Thyroid gland (tissue), 4 donors: ENCODE measurements around the gene ITPKB. TPM values are rescaled to one million over a fixed set of nuclear protein-coding genes. Genes with fewer than 3 reads are reported as not detected.
A peak's percentile ranks its signal among the peaks of the same experiment; 100 is the strongest.

Experiments
- DNase-seq, 2 donors: peaks; one replicate each; pipeline ENCODE4 v3.0.0-alpha.2; 2019
- H3K27ac ChIP-seq, 3 donors: fragments of 200-600 bp; sonication (generic); 1 replicate in 2 of 3; 2 replicates in 1 of 3; pipeline ENCODE4 v1.5.1; 2016 to 2019; ENCODE audit warnings: mild to moderate bottlenecking in 1 of 3, moderate library complexity in 1 of 3
- H3K27me3 ChIP-seq: fragments of 200-600 bp; sonication (generic); one replicate; pipeline ENCODE4 v1.5.1; 2019
- H3K36me3 ChIP-seq, 2 donors: fragments of 200-600 bp; sonication (generic); one replicate each; pipeline ENCODE4 v1.5.1; 2016 to 2019
- H3K4me1 ChIP-seq, 2 donors: fragments of 200-600 bp; sonication (generic); one replicate each; pipeline ENCODE4 v1.5.1; 2017 to 2019
- H3K4me3 ChIP-seq, 3 donors: fragments of 200-600 bp; sonication (generic); replicated peaks in 1 of 3; 1 replicate in 2 of 3; 2 replicates in 1 of 3; pipeline ENCODE4 v1.5.1; 2016; ENCODE audit warnings: mild to moderate bottlenecking in 1 of 3
- H3K9me3 ChIP-seq: fragments of 200-600 bp; sonication (generic); one replicate; pipeline ENCODE4 v1.5.1; 2017
- POLR2A ChIP-seq, 2 donors: fragments of 450-650 bp; IDR thresholded peaks; one replicate each; pipeline ENCODE4 v1.6.1; 2017; ENCODE audit warnings: antibody characterized with exemption in 2 of 2, mild to moderate bottlenecking in 2 of 2, moderate library complexity in 1 of 2
- WGBS, 2 donors: methylation state at CpG; one replicate each; pipeline ENCODE4 v1.1.5; 2017; 5-methylcytosine and 5-hydroxymethylcytosine counted together
- intact Hi-C: fragments of 100-400 bp; cut with DNase I; formaldehyde crosslinking; loops from one replicate; pipeline ENCODE4 v1.15.1; 2023
- total RNA-seq, 4 donors: library from RNA; depleted of rRNA; stranded (reverse); fragments of >200 nt; gene quantifications; one replicate each; pipeline ENCODE4 v1.2.3, GENCODE V29; 2016
- TF ChIP-seq, protein P1 (sequence below), 6 experiments: fragments of 200-600 bp in 3 of 6; fragments of 450-650 bp in 3 of 6; sonication (generic) in 3 of 6; IDR thresholded peaks; one replicate each; pipeline ENCODE4 v1.5.1; 2016 to 2019; ENCODE audit warnings: antibody characterized with exemption in 6 of 6, mild to moderate bottlenecking in 2 of 6, inconsistent platforms in 1 of 6, moderate library complexity in 1 of 6

The ITPKB gene
- total RNA-seq, 4 donors from 2014 or later, result 19.1 to 24.0 (median 22.2) TPM

DNA sequence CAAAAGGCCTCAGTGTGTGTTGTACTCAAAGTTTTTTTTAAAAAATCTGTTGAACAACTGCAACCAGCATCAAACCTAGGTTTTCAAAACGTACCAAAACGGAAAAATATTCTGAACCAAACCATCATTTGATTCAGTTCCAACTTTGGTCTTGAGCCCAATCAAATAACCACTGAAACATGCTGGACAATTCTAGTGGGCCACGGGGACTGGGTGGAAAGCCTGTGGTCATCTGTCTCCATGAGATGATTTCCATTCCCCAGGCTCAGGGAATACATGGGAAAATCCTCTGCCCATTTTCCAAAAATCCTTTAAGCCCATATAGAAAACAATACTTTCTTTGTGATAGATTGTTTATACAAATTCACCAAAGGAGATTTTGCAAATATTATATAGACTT lies 22.5 kb downstream of the ITPKB start:
- intact Hi-C loops, result no loop called here
- TF ChIP-seq, protein P1, sequence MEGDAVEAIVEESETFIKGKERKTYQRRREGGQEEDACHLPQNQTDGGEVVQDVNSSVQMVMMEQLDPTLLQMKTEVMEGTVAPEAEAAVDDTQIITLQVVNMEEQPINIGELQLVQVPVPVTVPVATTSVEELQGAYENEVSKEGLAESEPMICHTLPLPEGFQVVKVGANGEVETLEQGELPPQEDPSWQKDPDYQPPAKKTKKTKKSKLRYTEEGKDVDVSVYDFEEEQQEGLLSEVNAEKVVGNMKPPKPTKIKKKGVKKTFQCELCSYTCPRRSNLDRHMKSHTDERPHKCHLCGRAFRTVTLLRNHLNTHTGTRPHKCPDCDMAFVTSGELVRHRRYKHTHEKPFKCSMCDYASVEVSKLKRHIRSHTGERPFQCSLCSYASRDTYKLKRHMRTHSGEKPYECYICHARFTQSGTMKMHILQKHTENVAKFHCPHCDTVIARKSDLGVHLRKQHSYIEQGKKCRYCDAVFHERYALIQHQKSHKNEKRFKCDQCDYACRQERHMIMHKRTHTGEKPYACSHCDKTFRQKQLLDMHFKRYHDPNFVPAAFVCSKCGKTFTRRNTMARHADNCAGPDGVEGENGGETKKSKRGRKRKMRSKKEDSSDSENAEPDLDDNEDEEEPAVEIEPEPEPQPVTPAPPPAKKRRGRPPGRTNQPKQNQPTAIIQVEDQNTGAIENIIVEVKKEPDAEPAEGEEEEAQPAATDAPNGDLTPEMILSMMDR (IDR thresholded peaks at IDR 0.05), result no peak
- TF ChIP-seq POLR2A (IDR thresholded peaks at IDR 0.05), result no peak
- Histone ChIP-seq H3K27me3 (no peaks in the 10 kb centered on the region), H3K4me3 (no peak overlapping the region), H3K36me3 (no peaks in the 10 kb centered on the region), H3K27ac (no peak overlapping the region), H3K9me3 (no peaks in the 10 kb centered on the region), H3K4me1 (no peaks in the 10 kb centered on the region)
- 74 to 84% methylated on average over 3 of the region's 3 CpGs for WGBS, 2 donors
- no peak for DNase-seq

DNA sequence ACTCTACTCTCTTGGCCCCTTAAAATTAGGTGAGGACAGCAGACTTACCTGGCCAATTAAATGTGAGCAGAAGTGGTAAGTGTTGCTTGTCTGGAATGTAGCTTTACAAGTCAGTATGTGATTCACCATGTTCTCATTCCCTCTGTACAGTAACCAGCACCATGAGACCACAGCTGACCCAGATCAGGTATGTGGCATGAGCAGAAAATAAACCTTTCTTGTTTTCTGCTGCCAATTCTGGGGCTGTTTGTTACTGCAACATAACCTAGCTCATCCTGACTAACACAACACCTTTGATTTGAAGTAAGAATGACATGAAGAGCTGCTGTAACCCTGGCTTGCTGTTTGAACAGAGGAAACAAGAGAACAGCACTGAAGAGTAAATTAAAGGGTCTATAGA lies 24.9 kb downstream of the ITPKB start:
- TF ChIP-seq, protein P1 (IDR thresholded peaks at IDR 0.05), result no peak
- no peak for TF ChIP-seq POLR2A (IDR thresholded peaks at IDR 0.05)
- peaks cover 0 to 19% of the 10 kb centered on the region in 2 donors for H3K4me1 ChIP-seq
- no peak overlapping the region for H3K27ac ChIP-seq
- H3K36me3 ChIP-seq, result no peaks in the 10 kb centered on the region
- no peak for DNase-seq
- H3K4me3 ChIP-seq, result no peak overlapping the region
- H3K27me3 ChIP-seq, result no peaks in the 10 kb centered on the region
- intact Hi-C loops, result no loop called here
- H3K9me3 ChIP-seq, result no peaks in the 10 kb centered on the region

DNA sequence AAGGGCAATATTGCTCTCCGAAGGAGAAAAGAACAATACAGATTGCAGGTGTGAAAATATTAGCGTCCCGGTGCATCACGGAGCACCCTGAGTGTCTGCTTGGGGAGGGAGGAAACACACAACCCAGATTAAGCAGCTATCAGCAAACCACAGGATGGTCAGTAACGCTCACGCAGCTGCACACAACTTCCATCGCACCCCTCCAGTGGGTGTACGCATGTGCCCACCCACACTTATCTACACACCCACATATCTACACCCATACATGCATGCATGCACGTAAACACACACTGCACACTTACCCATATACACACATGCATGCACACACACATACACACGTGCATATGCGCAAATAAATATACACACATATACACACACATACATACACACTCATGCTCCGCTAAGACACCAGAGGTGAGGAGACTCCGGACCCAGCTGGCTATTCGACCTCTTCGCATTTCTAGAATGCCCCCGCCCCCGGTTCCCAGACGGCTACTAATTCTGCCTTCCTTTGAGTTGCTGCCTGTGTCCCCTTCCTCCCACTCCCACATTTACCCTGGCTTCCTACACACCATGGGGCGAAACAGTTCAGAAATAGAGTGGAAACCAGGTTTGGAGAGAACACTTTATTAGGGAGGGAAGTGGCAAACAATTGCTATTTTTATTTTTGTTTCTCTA lies 26.2 kb downstream of the ITPKB start:
- Histone ChIP-seq H3K27me3 (no peaks in the 10 kb centered on the region), H3K4me3 (no peak overlapping the region), H3K4me1 (peaks cover 0 to 29% of the 10 kb centered on the region in 2 donors), H3K36me3 (no peaks in the 10 kb centered on the region), H3K9me3 (no peaks in the 10 kb centered on the region), H3K27ac (no peak overlapping the region)
- DNase-seq, result no peak
- no peak for TF ChIP-seq POLR2A (IDR thresholded peaks at IDR 0.05)
- TF ChIP-seq, protein P1 (IDR thresholded peaks at IDR 0.05), result no peak
- 81 to 87% methylated on average over 19 of the region's 19 CpGs for WGBS, 2 donors
- intact Hi-C loops, result no loop called here

DNA sequence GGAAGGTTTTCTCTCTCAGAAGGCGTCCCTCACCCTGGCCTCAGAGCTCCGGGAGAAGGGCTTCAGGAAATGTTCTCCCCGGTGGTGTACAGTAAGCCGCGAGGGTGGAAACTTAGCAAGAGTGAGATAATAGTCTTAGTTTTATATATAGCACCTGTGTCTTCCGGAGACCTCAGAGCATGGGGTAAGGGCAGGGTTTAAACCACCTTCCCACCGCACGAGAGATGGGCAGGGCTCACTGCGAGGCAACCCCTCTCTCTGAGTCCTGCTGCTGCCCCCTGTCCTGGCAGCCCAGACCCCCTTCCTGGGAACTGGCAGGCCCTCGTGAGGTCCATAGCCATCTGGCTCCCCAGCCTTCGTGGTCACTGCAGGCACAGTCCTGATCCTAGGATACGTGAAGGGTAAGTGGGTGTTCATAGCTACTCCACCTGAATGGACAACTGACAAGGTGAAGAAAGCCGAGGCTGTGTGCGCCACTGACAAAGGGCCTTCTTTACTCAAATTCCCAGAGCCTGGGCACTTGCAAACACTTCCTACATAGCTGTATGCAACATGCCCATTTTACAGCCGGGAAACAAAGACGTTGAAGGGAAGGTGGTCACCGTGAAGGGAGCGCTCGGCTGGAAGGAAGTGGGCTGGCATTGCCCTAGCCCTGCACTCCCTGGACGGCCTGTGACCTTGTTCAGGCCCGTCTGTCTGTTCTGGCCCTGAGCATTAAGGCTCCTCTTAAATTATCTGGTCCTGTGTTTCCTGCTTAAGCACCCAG lies 26.9 kb downstream of the ITPKB start:
- H3K36me3 ChIP-seq, result no peaks in the 10 kb centered on the region
- intact Hi-C loops, result no loop called here
- no peaks in the 10 kb centered on the region for H3K9me3 ChIP-seq
- 78 to 82% methylated on average over 19 to 21 of the region's 21 CpGs for WGBS, 2 donors
- no peak overlapping the region for H3K4me3 ChIP-seq
- H3K27ac ChIP-seq, result peak overlapping the region in 2 of 3 donors; percentile 31 to 51
- TF ChIP-seq, protein P1 (IDR thresholded peaks at IDR 0.05), result no peak
- TF ChIP-seq POLR2A (IDR thresholded peaks at IDR 0.05), result no peak
- H3K27me3 ChIP-seq, result no peaks in the 10 kb centered on the region
- peaks cover 0 to 29% of the 10 kb centered on the region in 2 donors for H3K4me1 ChIP-seq
- no peak for DNase-seq

DNA sequence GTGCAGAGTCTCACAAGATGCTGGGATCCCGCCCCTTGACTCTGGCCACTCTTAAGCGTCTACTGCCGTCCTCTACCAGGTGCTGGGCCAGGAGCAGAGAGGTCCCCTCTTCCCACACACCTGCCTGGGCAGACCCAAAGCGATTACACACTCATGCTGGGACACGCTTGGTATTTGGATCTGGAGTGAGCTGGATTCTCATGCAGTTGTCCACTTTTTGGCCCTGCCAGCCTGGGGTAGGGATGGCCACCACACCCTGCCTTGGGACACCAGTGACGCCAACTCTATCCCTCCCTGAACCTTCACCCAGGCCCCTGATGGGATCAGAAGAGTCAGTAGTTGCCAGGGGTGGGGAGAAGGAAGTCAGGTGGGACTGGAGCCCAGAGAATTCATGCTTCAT lies 28.6 kb downstream of the ITPKB start:
- Histone ChIP-seq H3K9me3 (no peaks in the 10 kb centered on the region), H3K4me1 (peaks cover 0 to 29% of the 10 kb centered on the region in 2 donors), H3K27me3 (no peaks in the 10 kb centered on the region), H3K36me3 (no peaks in the 10 kb centered on the region), H3K4me3 (no peak overlapping the region), H3K27ac (no peak overlapping the region)
- TF ChIP-seq, protein P1 (IDR thresholded peaks at IDR 0.05), result no peak
- TF ChIP-seq POLR2A (IDR thresholded peaks at IDR 0.05), result no peak
- intact Hi-C loops, result no loop called here
- 86 to 87% methylated on average over 5 to 6 of the region's 6 CpGs for WGBS, 2 donors
- DNase-seq, result no peak
